Breast epithelium (tissue), 3 donors: ENCODE measurements around the gene GYS2.

ENCODE experiments used
- POLR2AphosphoS5 ChIP-seq, 3 donors: sonication (generic); formaldehyde crosslinking; IDR thresholded peaks; one replicate each; pipeline ENCODE4 v1.6.1; 2017; ENCODE audit warnings: antibody characterized with exemption in 3 of 3
- TF ChIP-seq, protein P1 (sequence below), 3 donors: fragments of 450-650 bp; IDR thresholded peaks; one replicate each; pipeline ENCODE4 v1.5.1; 2016 to 2017; ENCODE audit warnings: antibody characterized with exemption in 3 of 3, mild to moderate bottlenecking in 3 of 3, moderate library complexity in 3 of 3

GRCh38 chr12:21618566-21618965 lies 13.9 kb upstream of the GYS2 start:
- TF ChIP-seq, protein P1, sequence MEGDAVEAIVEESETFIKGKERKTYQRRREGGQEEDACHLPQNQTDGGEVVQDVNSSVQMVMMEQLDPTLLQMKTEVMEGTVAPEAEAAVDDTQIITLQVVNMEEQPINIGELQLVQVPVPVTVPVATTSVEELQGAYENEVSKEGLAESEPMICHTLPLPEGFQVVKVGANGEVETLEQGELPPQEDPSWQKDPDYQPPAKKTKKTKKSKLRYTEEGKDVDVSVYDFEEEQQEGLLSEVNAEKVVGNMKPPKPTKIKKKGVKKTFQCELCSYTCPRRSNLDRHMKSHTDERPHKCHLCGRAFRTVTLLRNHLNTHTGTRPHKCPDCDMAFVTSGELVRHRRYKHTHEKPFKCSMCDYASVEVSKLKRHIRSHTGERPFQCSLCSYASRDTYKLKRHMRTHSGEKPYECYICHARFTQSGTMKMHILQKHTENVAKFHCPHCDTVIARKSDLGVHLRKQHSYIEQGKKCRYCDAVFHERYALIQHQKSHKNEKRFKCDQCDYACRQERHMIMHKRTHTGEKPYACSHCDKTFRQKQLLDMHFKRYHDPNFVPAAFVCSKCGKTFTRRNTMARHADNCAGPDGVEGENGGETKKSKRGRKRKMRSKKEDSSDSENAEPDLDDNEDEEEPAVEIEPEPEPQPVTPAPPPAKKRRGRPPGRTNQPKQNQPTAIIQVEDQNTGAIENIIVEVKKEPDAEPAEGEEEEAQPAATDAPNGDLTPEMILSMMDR (IDR thresholded peaks at IDR 0.05), result no peak
- TF ChIP-seq POLR2AphosphoS5 (IDR thresholded peaks at IDR 0.05), result no peak
